Smooth muscle cell (in vitro differentiated cells): Measurements from ENCODE around the gene PNMT. TPM values are rescaled to one million over a fixed set of nuclear protein-coding genes. Genes with fewer than 3 reads are reported as not detected.

Source experiments
- DNase-seq: peaks from one replicate; lab custom pipeline; 2025; ENCODE audit not compliant: unreplicated experiment; lab: John Stamatoyannopoulos, UW
- H2AFZ ChIP-seq: fragments of 200-600 bp; sonication (generic); 2 replicates; pipeline ENCODE4 v1.6.0; 2016; ENCODE audit warnings: antibody characterized with exemption, low read depth, mild to moderate bottlenecking
- H3F3A ChIP-seq: fragments of 200-600 bp; sonication (generic); 2 replicates; pipeline ENCODE4 v1.6.0; 2017; ENCODE audit warnings: antibody characterized with exemption, low read depth
- H3K27ac ChIP-seq: fragments of 200-600 bp; sonication (generic); 2 replicates; pipeline ENCODE4 v1.5.1; 2016; ENCODE audit warnings: low read depth, mild to moderate bottlenecking
- H3K27me3 ChIP-seq: fragments of 200-600 bp; sonication (generic); 2 replicates; pipeline ENCODE4 v1.6.1; 2016; ENCODE audit warnings: low read depth, mild to moderate bottlenecking
- H3K36me3 ChIP-seq: fragments of 200-600 bp; sonication (generic); 2 replicates; pipeline ENCODE4 v1.5.1; 2016; ENCODE audit warnings: low read depth
- H3K4me1 ChIP-seq: fragments of 200-600 bp; sonication (generic); 2 replicates; pipeline ENCODE4 v1.5.1; 2016; ENCODE audit warnings: low read depth
- H3K4me2 ChIP-seq: fragments of 200-600 bp; sonication (generic); 2 replicates; pipeline ENCODE4 v1.6.0; 2016; ENCODE audit warnings: mild to moderate bottlenecking
- H3K4me3 ChIP-seq: fragments of 200-600 bp; sonication (generic); 2 replicates; pipeline ENCODE4 v1.5.1; 2016; ENCODE audit warnings: mild to moderate bottlenecking
- H3K79me2 ChIP-seq: fragments of 200-600 bp; sonication (generic); 2 replicates; pipeline ENCODE4 v1.6.0; 2016; ENCODE audit warnings: low read depth, mild to moderate bottlenecking
- H3K9ac ChIP-seq: fragments of 200-600 bp; sonication (generic); 2 replicates; pipeline ENCODE4 v1.6.0; 2016; ENCODE audit warnings: low read depth
- H3K9me3 ChIP-seq: fragments of 200-600 bp; sonication (generic); replicated peaks from 2 replicates; pipeline ENCODE4 v1.5.1; 2016; ENCODE audit warnings: low read depth
- H4K20me1 ChIP-seq: fragments of 200-600 bp; sonication (generic); 2 replicates; pipeline ENCODE4 v1.6.0; 2016; ENCODE audit warnings: low read depth
- WGBS: methylation state at CpG from one replicate; pipeline ENCODE4 v1.1.7; 2016; ENCODE audit warnings: low lambda C conversion rate; 5-methylcytosine and 5-hydroxymethylcytosine counted together
- polyA plus RNA-seq: library from polyadenylated mRNA; unstranded; fragments of >200 nt; fragmentation: Nextera tagmentation; extraction: Ambion mirVana; gene quantifications from 2 replicates; pipeline ENCODE4 v1.2.1, GENCODE V29; 2016
- total RNA-seq: library from RNA; depleted of rRNA; stranded (reverse); fragments of >200 nt; gene quantifications from 2 replicates; pipeline ENCODE4 v1.2.3, GENCODE V29; 2014
- TF ChIP-seq, protein P1 (sequence below): fragments of 200-600 bp; sonication (generic); IDR thresholded peaks from 2 replicates; pipeline ENCODE4 v1.5.1; 2017; ENCODE audit warnings: borderline replicate concordance, mild to moderate bottlenecking, antibody characterized with exemption; ENCODE audit not compliant: insufficient read depth, poor library complexity, severe bottlenecking

PNMT gene
- total and polyA plus RNA-seq, 2 experiments from 2014 or later: 0.23 TPM; not detected in 1

DNA sequence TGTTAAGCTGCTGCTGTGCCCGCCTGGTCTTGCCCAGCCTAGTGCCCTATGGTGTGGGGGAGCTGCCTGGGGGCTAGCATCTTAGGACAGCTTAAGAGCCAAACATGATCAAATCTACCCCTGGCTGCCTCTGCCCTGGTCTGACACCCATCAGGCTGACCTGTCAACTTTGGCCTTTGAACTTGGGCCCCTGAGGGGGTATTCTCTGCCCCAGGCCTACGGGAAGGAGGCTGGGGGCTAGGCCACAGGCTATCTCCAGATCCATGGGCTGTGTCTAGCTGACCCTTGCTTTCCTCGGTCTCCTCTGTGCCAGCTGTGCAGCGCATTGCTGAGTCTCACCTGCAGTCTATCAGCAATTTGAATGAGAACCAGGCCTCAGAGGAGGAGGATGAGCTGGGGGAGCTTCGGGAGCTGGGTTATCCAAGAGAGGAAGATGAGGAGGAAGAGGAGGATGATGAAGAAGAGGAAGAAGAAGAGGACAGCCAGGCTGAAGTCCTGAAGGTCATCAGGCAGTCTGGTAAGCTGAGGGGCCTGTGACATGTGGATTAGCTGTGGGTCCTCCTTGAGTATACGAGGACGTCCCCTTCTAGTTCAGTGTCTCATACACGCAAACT is 34.6 kb upstream of the PNMT start:
- Histone ChIP-seq H2AFZ (no peak overlapping the region), H3K79me2 (peaks cover 14% of the 10 kb centered on the region), H3K27me3 (peaks cover 36% of the 10 kb centered on the region), H3K36me3 (no peaks in the 10 kb centered on the region), H3K4me3 (no peak overlapping the region), H3K4me1 (peaks cover 15% of the 10 kb centered on the region), H3K9me3 (no peaks in the 10 kb centered on the region), H3K4me2 (no peak overlapping the region), H4K20me1 (peaks cover 5% of the 10 kb centered on the region), H3K9ac (no peak overlapping the region), H3K27ac (no peak overlapping the region), H3F3A (no peaks in the 10 kb centered on the region)
- no peak for DNase-seq
- 86% methylated on average over 8 of the region's 8 CpGs for WGBS
- TF ChIP-seq, protein P1, sequence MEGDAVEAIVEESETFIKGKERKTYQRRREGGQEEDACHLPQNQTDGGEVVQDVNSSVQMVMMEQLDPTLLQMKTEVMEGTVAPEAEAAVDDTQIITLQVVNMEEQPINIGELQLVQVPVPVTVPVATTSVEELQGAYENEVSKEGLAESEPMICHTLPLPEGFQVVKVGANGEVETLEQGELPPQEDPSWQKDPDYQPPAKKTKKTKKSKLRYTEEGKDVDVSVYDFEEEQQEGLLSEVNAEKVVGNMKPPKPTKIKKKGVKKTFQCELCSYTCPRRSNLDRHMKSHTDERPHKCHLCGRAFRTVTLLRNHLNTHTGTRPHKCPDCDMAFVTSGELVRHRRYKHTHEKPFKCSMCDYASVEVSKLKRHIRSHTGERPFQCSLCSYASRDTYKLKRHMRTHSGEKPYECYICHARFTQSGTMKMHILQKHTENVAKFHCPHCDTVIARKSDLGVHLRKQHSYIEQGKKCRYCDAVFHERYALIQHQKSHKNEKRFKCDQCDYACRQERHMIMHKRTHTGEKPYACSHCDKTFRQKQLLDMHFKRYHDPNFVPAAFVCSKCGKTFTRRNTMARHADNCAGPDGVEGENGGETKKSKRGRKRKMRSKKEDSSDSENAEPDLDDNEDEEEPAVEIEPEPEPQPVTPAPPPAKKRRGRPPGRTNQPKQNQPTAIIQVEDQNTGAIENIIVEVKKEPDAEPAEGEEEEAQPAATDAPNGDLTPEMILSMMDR: no peak

DNA sequence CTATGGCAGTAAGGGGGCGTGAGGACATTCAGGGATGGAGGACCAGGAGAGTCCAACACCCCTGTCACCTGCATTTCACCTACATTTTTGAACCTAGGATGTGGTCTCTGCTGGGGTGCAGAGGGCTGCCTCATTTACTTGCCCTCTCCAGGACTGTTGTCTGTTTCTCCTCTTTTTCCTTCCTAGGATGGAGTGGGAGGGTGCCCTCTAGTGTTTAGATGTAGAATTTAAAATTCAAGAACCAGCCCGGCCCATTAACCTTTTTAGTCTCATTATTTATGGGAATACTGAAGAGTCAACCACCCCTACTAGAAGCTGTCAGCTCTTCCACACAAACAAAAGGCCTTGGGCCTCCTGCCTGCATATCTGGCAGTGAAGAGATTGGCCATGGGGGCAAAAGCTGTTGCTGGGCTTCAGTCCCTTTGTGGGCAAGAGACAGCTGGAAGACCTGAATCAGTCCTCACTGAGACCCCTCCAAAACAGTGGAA is 33.8 kb upstream of the PNMT start:
- H3F3A ChIP-seq: no peaks in the 10 kb centered on the region
- TF ChIP-seq, protein P1: peak; percentile 70
- H2AFZ ChIP-seq: no peak overlapping the region
- H3K36me3 ChIP-seq: no peaks in the 10 kb centered on the region
- 41% methylated on average over 2 of the region's 2 CpGs for WGBS
- no peak overlapping the region for H3K4me2 ChIP-seq
- H3K9me3 ChIP-seq: no peaks in the 10 kb centered on the region
- no peak overlapping the region for H3K27ac ChIP-seq
- H4K20me1 ChIP-seq: peaks cover 10% of the 10 kb centered on the region
- peaks cover 13% of the 10 kb centered on the region for H3K4me1 ChIP-seq
- H3K79me2 ChIP-seq: peaks cover 22% of the 10 kb centered on the region
- no peak overlapping the region for H3K4me3 ChIP-seq
- H3K9ac ChIP-seq: no peak overlapping the region
- H3K27me3 ChIP-seq: peaks cover 28% of the 10 kb centered on the region
- DNase-seq: no peak

DNA sequence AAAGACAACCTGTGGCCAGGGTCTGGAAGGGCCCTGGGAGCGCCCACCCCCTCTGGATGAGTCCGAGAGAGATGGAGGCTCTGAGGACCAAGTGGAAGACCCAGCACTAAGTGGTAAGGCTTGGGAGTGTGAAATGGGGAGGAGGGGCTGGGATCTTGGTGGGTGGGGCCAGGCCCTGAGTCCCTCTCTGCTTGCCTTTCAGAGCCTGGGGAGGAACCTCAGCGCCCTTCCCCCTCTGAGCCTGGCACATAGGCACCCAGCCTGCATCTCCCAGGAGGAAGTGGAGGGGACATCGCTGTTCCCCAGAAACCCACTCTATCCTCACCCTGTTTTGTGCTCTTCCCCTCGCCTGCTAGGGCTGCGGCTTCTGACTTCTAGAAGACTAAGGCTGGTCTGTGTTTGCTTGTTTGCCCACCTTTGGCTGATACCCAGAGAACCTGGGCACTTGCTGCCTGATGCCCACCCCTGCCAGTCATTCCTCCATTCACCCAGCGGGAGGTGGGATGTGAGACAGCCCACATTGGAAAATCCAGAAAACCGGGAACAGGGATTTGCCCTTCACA is 32.6 kb upstream of the PNMT start:
- no peaks in the 10 kb centered on the region for H3K36me3 ChIP-seq
- 91% methylated on average over 8 of the region's 8 CpGs for WGBS
- H3K27ac ChIP-seq: no peak overlapping the region
- no peak overlapping the region for H3K4me3 ChIP-seq
- no peak overlapping the region for H2AFZ ChIP-seq
- no peaks in the 10 kb centered on the region for H3F3A ChIP-seq
- no peaks in the 10 kb centered on the region for H3K9me3 ChIP-seq
- H3K79me2 ChIP-seq: peaks cover 34% of the 10 kb centered on the region
- H3K4me1 ChIP-seq: peaks cover 13% of the 10 kb centered on the region
- H4K20me1 ChIP-seq: peaks cover 19% of the 10 kb centered on the region
- no peak overlapping the region for H3K9ac ChIP-seq
- no peak for DNase-seq
- peaks cover 17% of the 10 kb centered on the region for H3K27me3 ChIP-seq
- H3K4me2 ChIP-seq: no peak overlapping the region
- TF ChIP-seq, protein P1: no peak

DNA sequence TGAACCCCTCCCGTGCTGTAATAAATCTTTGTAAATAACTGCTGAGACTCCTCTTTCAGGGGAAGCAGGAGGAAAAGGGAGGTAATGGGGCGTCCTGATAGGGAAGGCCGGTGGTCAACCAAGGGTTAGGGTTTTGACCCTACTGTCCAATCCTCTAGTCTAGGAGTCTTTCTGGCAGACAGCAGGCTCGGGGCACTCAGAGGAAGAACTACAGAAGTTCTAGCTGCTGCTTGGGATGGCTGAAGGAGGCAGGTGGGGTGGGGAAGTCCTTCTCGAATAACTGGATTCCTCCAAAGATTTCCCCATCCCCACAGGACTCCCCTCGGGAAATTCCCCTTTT is 31.7 kb upstream of the PNMT start:
- Histone ChIP-seq H3K36me3 (no peaks in the 10 kb centered on the region), H3K27ac (no peak overlapping the region), H3K9me3 (no peaks in the 10 kb centered on the region), H3K4me3 (peak overlapping the region; percentile 94), H3K4me2 (peak overlapping the region; percentile 95), H3K4me1 (peaks cover 13% of the 10 kb centered on the region), H2AFZ (peak overlapping the region; percentile 89), H3K79me2 (peaks cover 42% of the 10 kb centered on the region), H4K20me1 (peaks cover 27% of the 10 kb centered on the region), H3K9ac (peak overlapping the region; percentile 84), H3F3A (no peaks in the 10 kb centered on the region), H3K27me3 (peaks cover 8% of the 10 kb centered on the region)
- DNase-seq: no peak
- TF ChIP-seq, protein P1: no peak
- 54% methylated on average over 6 of the region's 6 CpGs for WGBS
